ENCODE measurements around the gene RDH13. TPM values are rescaled to one million over a fixed set of nuclear protein-coding genes. Genes with fewer than 3 reads are reported as not detected.

Gene RDH13
- total and polyA plus RNA-seq, 11 donors = 29.3 to 60.7 (median 39.4) TPM

GRCh38 chr19:55018633-55019032 is 44.3 kb downstream of the RDH13 start:
- no peak for ATAC-seq
- TF ChIP-seq CTCF (IDR thresholded peaks at IDR 0.05) (no peak), POLR2A (IDR thresholded peaks at IDR 0.05) (no peak)
- Histone ChIP-seq H3K27me3 (no peaks in the 10 kb centered on the region), H3K27ac (no peak overlapping the region), H3K4me1 (peaks cover 0 to 6% (median 0%) of the 10 kb centered on the region in 12 donors), H3K9me3 (peaks cover 0 to 11% (median 0%) of the 10 kb centered on the region in 12 donors), H3K4me3 (no peak overlapping the region), H3K36me3 (no peaks in the 10 kb centered on the region)
- intact Hi-C loops (cut with DNase I) = no loop called here
- DNase-seq = no peak
- 75 to 82% (median 77%) methylated on average over 9 of the region's 9 CpGs for WGBS, 4 donors

GRCh38 chr19:55018216-55018615 is 44.7 kb downstream of the RDH13 start:
- Histone ChIP-seq H3K27ac (no peak overlapping the region), H3K4me1 (peaks cover 0 to 6% (median 0%) of the 10 kb centered on the region in 12 donors), H3K27me3 (no peaks in the 10 kb centered on the region), H3K4me3 (no peak overlapping the region), H3K9me3 (peaks cover 0 to 8% (median 0%) of the 10 kb centered on the region in 12 donors), H3K36me3 (no peaks in the 10 kb centered on the region)
- intact Hi-C loops (cut with DNase I) = no loop called here
- no peak for ATAC-seq
- TF ChIP-seq POLR2A (IDR thresholded peaks at IDR 0.05) (no peak), CTCF (IDR thresholded peaks at IDR 0.05) (no peak)
- DNase-seq = no peak
- 87 to 94% (median 90%) methylated on average over 15 of the region's 15 CpGs for WGBS, 4 donors

- DNase-seq (no peak), ATAC-seq (no peak)
- intact Hi-C loops (cut with DNase I) = no loop called here
- H3K36me3 ChIP-seq = no peaks in the 10 kb centered on the region
- H3K9me3 ChIP-seq = no peaks in the 10 kb centered on the region
- no peak overlapping the region for H3K4me3 ChIP-seq
- TF ChIP-seq POLR2A (IDR thresholded peaks at IDR 0.05) = no peak
- H3K27me3 ChIP-seq = no peaks in the 10 kb centered on the region
- 53 to 77% (median 72%) methylated on average over 3 of the region's 3 CpGs for WGBS, 4 donors
- H3K27ac ChIP-seq = no peak overlapping the region
- peaks cover 0 to 6% (median 0%) of the 10 kb centered on the region in 12 donors for H3K4me1 ChIP-seq
Observed at GRCh38 chr19:55016017-55016416, 46.9 kb downstream of the RDH13 start.

- Histone ChIP-seq H3K9me3 (no peaks in the 10 kb centered on the region), H3K4me1 (peaks cover 0 to 6% (median 0%) of the 10 kb centered on the region in 12 donors), H3K36me3 (no peaks in the 10 kb centered on the region), H3K27me3 (no peaks in the 10 kb centered on the region), H3K27ac (peak overlapping the region in 2 of 12 donors; percentile 15 to 38), H3K4me3 (peak overlapping the region in 2 of 12 donors; percentile 16 to 32)
- peak in 1 of 4 donors; percentile 50 for ATAC-seq
- TF ChIP-seq POLR2A (IDR thresholded peaks at IDR 0.05) = no peak
- TF ChIP-seq CTCF (IDR thresholded peaks at IDR 0.05) = no peak
- DNase-seq = no peak
- intact Hi-C loops (cut with DNase I) = no loop called here
- WGBS, 4 donors = 58 to 66% (median 62%) methylated on average over 4 to 5 of the region's 5 CpGs
Observed at GRCh38 chr19:55015126-55015525, 47.8 kb downstream of the RDH13 start.

- DNase-seq = peak in 2 of 5 donors; percentile 27 to 37
- H3K4me3 ChIP-seq = peak overlapping the region in 3 of 12 donors; percentile 6 to 32 (median 16)
- no peaks in the 10 kb centered on the region for H3K36me3 ChIP-seq
- H3K9me3 ChIP-seq = no peaks in the 10 kb centered on the region
- H3K27ac ChIP-seq = peak overlapping the region in 2 of 12 donors; percentile 15 to 38
- H3K4me1 ChIP-seq = peaks cover 0 to 6% (median 0%) of the 10 kb centered on the region in 12 donors
- H3K27me3 ChIP-seq = no peaks in the 10 kb centered on the region
- 53 to 75% (median 71%) methylated on average over 11 to 22 of the region's 22 CpGs for WGBS, 4 donors
- peak; percentile 45 to 87 (median 66) for ATAC-seq
- intact Hi-C loops (cut with DNase I) = no loop called here
- TF ChIP-seq CTCF (IDR thresholded peaks at IDR 0.05) (no peak), POLR2A (IDR thresholded peaks at IDR 0.05) (no peak)
Observed at GRCh38 chr19:55014714-55015113, 48.2 kb downstream of the RDH13 start.

All from heart left ventricle (tissue), 16 donors.